ENCODE measurements around the gene OAF. TPM values are rescaled to one million over a fixed set of nuclear protein-coding genes. Genes with fewer than 3 reads are reported as not detected.

Gene OAF
- total RNA-seq, 4 donors from 2014 or later, result 30.0 to 100 (median 42.4) TPM

DNA sequence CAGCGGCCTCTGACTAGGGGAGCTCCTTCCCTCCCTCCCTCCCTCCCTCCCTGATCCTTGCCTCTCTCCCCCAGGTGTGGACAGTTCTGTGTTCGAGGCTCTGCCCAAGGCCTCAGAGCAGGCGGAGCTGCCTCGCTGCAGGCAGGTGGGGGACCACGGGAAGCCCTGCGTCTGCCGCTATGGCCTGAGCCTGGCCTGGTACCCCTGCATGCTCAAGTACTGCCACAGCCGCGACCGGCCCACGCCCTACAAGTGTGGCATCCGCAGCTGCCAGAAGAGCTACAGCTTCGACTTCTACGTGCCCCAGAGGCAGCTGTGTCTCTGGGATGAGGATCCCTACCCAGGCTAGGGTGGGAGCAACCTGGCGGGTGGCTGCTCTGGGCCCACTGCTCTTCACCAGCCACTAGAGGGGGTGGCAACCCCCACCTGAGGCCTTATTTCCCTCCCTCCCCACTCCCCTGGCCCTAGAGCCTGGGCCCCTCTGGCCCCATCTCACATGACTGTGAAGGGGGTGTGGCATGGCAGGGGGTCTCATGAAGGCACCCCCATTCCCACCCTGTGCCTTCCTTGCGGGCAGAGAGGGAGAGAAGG lies 18.1 kb downstream of the OAF start:
- peak overlapping the region in 3 of 4 donors; percentile 4 to 48 (median 12) for H3K27ac ChIP-seq
- WGBS, 2 donors (ENCODE audit: low coverage in 1 of 2), result no CpG with 5 or more reads among the region's 16 CpGs

DNA sequence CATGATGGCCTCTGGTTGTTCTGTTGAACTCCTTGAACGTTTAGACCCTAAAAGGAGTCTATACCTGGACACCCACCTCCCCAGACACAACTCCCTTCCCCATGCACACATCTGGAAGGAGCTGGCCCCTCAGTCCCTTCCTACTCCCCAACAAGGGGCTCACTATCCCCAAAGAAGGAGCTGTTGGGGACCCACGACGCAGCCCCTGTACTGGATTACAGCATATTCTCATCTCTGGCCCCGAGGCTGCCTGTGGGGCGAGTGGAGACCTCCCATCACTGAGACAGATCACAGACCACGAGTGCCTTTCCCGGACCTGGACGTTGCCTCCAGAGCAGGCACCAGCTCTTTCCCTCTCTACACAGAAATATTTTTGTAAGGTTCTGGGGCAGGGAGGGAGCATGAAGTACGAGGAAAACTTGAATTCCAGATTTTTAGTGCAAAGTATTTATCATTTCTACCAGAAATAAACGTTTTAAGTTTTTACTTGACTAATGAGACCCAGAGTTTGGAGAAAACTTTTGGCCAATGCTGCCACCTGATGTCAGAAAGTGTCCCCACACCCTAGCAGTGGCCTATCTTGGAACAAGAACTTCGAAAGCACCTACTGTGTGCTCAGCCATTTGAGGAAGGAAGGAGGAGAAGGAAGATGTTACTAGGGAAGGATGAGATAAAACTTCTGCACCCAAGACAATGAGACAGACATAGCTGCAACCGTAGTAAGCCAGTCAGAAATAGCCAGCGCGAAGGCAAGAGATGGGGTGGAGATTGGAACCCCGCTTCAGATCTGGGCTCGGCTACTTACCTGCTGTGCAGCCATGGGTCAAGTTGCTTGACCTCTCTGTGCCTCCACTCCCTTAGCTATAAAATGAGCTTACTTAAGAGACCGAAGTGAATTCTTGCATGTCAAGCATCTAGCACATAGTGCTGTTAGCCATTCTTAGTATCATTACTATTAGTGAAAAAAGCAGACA lies 18.9 kb downstream of the OAF start:
- peaks cover 29% of the 10 kb centered on the region for H3K27me3 ChIP-seq
- no peak for TF ChIP-seq EP300 (IDR thresholded peaks at IDR 0.05)
- TF ChIP-seq, protein P1, sequence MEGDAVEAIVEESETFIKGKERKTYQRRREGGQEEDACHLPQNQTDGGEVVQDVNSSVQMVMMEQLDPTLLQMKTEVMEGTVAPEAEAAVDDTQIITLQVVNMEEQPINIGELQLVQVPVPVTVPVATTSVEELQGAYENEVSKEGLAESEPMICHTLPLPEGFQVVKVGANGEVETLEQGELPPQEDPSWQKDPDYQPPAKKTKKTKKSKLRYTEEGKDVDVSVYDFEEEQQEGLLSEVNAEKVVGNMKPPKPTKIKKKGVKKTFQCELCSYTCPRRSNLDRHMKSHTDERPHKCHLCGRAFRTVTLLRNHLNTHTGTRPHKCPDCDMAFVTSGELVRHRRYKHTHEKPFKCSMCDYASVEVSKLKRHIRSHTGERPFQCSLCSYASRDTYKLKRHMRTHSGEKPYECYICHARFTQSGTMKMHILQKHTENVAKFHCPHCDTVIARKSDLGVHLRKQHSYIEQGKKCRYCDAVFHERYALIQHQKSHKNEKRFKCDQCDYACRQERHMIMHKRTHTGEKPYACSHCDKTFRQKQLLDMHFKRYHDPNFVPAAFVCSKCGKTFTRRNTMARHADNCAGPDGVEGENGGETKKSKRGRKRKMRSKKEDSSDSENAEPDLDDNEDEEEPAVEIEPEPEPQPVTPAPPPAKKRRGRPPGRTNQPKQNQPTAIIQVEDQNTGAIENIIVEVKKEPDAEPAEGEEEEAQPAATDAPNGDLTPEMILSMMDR (IDR thresholded peaks at IDR 0.05), result peak in 3 of 4 experiments; percentile 62 to 74 (median 66)
- TF ChIP-seq POLR2A (IDR thresholded peaks at IDR 0.05), result no peak
- peaks cover 0 to 21% of the 10 kb centered on the region in 2 donors for H3K36me3 ChIP-seq
- WGBS, 2 donors (ENCODE audit: low coverage in 1 of 2), result 20 to 50% methylated on average over 2 to 9 of the region's 17 CpGs
- peak overlapping the region in 2 of 4 donors; percentile 4 to 48 for H3K27ac ChIP-seq
- ATAC-seq, result no peak
- H3K4me1 ChIP-seq, result peaks cover 0 to 37% (median 8%) of the 10 kb centered on the region in 3 donors
- no peaks in the 10 kb centered on the region for H3K9me3 ChIP-seq
- no peak overlapping the region for H3K4me3 ChIP-seq

More for the DNA sequence above, 18.1 kb downstream of the OAF start:
- no peaks in the 10 kb centered on the region for H3K9me3 ChIP-seq
- H3K36me3 ChIP-seq, result peaks cover 0 to 21% of the 10 kb centered on the region in 2 donors
- no peak for ATAC-seq
- H3K27me3 ChIP-seq, result peaks cover 21% of the 10 kb centered on the region
- peaks cover 0 to 45% (median 16%) of the 10 kb centered on the region in 3 donors for H3K4me1 ChIP-seq
- TF ChIP-seq, protein P1 (IDR thresholded peaks at IDR 0.05), result peak in 2 of 4 experiments; percentile 3 to 29
- no peak for TF ChIP-seq POLR2AphosphoS5 (IDR thresholded peaks at IDR 0.05)
- no peak overlapping the region for H3K4me3 ChIP-seq

DNA sequence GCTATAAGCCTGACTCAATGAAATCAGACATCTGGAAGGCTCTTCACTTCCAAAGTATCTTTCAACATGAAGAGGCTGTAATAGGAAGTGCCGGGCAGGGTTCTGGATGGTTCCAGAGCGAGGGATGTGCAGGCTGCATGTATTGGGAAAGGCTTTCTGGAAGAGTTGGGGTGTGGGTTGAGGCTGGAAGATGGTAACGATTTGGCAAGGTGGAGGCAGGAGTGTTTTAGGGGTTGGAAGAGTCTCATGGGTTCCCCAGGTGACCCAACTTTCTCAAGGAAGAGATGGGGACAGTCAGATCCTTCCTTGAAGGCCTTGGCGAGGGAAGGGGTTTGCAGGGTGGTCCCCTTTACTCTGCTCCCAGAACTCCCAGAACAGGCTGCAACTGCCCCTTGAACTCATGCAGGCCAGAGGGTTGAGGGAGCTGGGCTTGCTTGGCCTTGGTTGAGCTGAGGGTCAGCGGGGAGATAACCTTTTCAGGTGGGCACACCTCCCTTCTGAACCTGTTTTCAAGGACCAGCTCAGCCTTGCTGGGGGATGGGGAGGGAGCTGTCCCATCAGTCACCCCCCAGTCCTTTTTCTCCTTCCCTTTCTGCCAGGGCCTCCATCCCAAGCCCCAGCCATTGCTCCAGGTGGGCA lies 19.7 kb downstream of the OAF start:
- Histone ChIP-seq H3K27me3 (peaks cover 32% of the 10 kb centered on the region), H3K27ac (no peak overlapping the region), H3K4me1 (peaks cover 0 to 29% (median 1%) of the 10 kb centered on the region in 3 donors), H3K36me3 (peaks cover 0 to 21% of the 10 kb centered on the region in 2 donors), H3K4me3 (no peak overlapping the region), H3K9me3 (no peaks in the 10 kb centered on the region)
- WGBS, 2 donors (ENCODE audit: low coverage in 1 of 2), result 76 to 97% methylated on average over 3 to 4 of the region's 5 CpGs
- ATAC-seq, result no peak
- TF ChIP-seq EP300 (IDR thresholded peaks at IDR 0.05) (no peak), POLR2A (IDR thresholded peaks at IDR 0.05) (no peak), POLR2AphosphoS5 (IDR thresholded peaks at IDR 0.05) (no peak)
- TF ChIP-seq, protein P1 (IDR thresholded peaks at IDR 0.05), result no peak

DNA sequence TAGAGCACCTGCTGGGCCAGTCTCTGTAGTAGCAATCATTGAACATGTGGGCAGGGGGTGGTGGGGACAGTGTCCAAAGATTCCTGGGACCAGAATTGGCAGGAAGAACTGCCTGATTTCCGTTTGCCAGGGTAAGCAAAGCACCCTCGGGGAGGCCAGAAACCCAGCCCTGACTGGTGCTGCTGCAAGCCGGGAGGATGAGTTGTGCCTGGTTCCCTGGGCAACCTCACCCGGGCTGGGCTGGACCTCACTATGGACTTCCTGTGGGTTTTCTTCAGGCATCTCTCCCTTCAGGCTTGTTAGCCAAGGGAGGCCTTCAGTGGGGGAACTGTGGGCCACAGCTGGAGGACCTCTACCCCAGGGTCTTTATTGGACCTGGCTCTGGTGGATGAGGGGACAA lies 21.1 kb downstream of the OAF start:
- Histone ChIP-seq H3K36me3 (peaks cover 0 to 18% of the 10 kb centered on the region in 2 donors), H3K9me3 (no peaks in the 10 kb centered on the region), H3K4me3 (no peak overlapping the region), H3K4me1 (peaks cover 0 to 14% (median 0%) of the 10 kb centered on the region in 3 donors), H3K27ac (no peak overlapping the region), H3K27me3 (peaks cover 32% of the 10 kb centered on the region)
- 40% methylated on average over 1 of the region's 4 CpGs; no CpG with 5 or more reads in 1 of the 2 donors for WGBS, 2 donors (ENCODE audit: low coverage in 1 of 2)
- TF ChIP-seq POLR2AphosphoS5 (IDR thresholded peaks at IDR 0.05) (no peak), POLR2A (IDR thresholded peaks at IDR 0.05) (no peak), EP300 (IDR thresholded peaks at IDR 0.05) (no peak)
- TF ChIP-seq, protein P1 (IDR thresholded peaks at IDR 0.05), result no peak
- no peak for ATAC-seq
